Measurements from ENCODE around the gene UBAC1.

UBAC1 gene

GRCh38 chr9:135931349-135931820 is 29.8 kb downstream of the UBAC1 start:
- Histone ChIP-seq H3K27ac (ENCODE audit: insufficient read depth in 1 of 2, low read depth in 1 of 2, low read length in 2 of 2, poor library complexity in 1 of 2, severe bottlenecking in 2 of 2) (no peak overlapping the region), H3K4me3 (ENCODE audit: control insufficient read depth in 1 of 7, extremely low read depth in 1 of 7, insufficient read depth in 4 of 7, low read depth in 2 of 7, low read length in 6 of 7) (no peak overlapping the region), H3K27me3 (replicated peaks in 2 of 5; ENCODE audit: control insufficient read depth in 4 of 5, insufficient read depth in 5 of 5, low read length in 4 of 5) (no peaks in the 10 kb centered on the region), H3K4me1 (ENCODE audit: control extremely low read depth in 1 of 4, control insufficient read depth in 4 of 4, insufficient read depth in 4 of 4, low read length in 3 of 4) (peaks cover 0 to 17% (median 16%) of the 10 kb centered on the region in 4 experiments), H3K36me3 (ENCODE audit: control insufficient read depth in 4 of 4, insufficient read depth in 4 of 4, low read length in 3 of 4) (peaks cover 0 to 49% (median 39%) of the 10 kb centered on the region in 4 experiments), H3K9me3 (ENCODE audit: control extremely low read depth in 1 of 5, control insufficient read depth in 4 of 5, insufficient read depth in 2 of 5, low read depth in 1 of 5, low read length in 4 of 5) (no peaks in the 10 kb centered on the region)
- CTCF ChIA-PET = no interaction called here
- DNase-seq = no peak
- WGBS (ENCODE audit: insufficient coverage) = 89% methylated on average over 22 of the region's 31 CpGs
- POLR2A ChIA-PET = no interaction called here

DNA sequence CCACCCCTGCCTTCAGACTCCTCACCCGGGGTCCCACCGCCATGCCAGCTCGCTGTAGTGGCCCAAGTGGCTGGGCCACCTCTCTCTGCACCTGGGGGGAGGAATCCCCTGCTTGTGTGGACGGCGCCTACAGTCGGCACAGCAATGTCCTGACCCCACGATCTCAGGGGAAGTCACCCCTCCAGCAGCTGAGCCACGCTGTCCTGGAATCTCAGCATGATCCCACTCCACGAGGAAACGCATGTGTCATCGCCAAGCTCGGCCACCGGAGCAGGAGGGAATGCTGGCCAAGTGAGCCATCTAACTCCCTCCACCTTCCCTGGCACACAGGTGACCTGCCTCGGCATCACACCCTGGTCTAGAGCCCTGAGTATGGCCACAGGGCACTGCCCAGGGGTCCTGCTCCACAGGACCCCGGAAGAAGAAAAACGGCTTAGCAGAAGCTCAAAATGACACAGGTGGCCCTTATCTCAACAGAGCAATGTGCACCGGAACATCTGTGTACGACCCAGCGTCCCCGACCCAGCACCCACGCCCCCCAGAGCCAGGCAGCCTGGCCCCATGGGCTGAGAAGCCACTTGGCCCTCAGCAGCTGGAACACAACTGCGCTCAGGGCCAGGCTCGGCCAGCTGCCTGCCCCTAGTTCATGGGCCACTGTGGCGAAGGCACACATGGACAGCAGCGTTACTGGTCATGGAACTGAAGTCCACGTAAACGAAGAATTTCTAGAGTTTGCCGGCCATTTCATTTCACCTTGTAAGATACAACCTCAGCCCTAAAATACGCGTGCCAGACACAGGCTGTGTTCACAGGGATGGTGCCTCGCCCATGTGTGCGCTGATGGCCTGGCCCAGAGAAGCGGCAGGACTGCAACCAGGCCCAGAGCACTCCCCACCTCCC is 30.5 kb downstream of the UBAC1 start:
- ChIA-PET POLR2A (no interaction called here), CTCF (no interaction called here)
- DNase-seq = no peak
- Histone ChIP-seq H3K27me3 (replicated peaks in 2 of 5; ENCODE audit: control insufficient read depth in 4 of 5, insufficient read depth in 5 of 5, low read length in 4 of 5) (no peaks in the 10 kb centered on the region), H3K9me3 (ENCODE audit: control extremely low read depth in 1 of 5, control insufficient read depth in 4 of 5, insufficient read depth in 2 of 5, low read depth in 1 of 5, low read length in 4 of 5) (no peaks in the 10 kb centered on the region), H3K27ac (ENCODE audit: insufficient read depth in 1 of 2, low read depth in 1 of 2, low read length in 2 of 2, poor library complexity in 1 of 2, severe bottlenecking in 2 of 2) (no peak overlapping the region), H3K36me3 (ENCODE audit: control insufficient read depth in 4 of 4, insufficient read depth in 4 of 4, low read length in 3 of 4) (peaks cover 0 to 44% (median 35%) of the 10 kb centered on the region in 4 experiments), H3K4me1 (ENCODE audit: control extremely low read depth in 1 of 4, control insufficient read depth in 4 of 4, insufficient read depth in 4 of 4, low read length in 3 of 4) (peaks cover 0 to 20% (median 19%) of the 10 kb centered on the region in 4 experiments), H3K4me3 (ENCODE audit: control insufficient read depth in 1 of 7, extremely low read depth in 1 of 7, insufficient read depth in 4 of 7, low read depth in 2 of 7, low read length in 6 of 7) (no peak overlapping the region)
- WGBS (ENCODE audit: insufficient coverage) = 97% methylated on average over 29 of the region's 33 CpGs

DNA sequence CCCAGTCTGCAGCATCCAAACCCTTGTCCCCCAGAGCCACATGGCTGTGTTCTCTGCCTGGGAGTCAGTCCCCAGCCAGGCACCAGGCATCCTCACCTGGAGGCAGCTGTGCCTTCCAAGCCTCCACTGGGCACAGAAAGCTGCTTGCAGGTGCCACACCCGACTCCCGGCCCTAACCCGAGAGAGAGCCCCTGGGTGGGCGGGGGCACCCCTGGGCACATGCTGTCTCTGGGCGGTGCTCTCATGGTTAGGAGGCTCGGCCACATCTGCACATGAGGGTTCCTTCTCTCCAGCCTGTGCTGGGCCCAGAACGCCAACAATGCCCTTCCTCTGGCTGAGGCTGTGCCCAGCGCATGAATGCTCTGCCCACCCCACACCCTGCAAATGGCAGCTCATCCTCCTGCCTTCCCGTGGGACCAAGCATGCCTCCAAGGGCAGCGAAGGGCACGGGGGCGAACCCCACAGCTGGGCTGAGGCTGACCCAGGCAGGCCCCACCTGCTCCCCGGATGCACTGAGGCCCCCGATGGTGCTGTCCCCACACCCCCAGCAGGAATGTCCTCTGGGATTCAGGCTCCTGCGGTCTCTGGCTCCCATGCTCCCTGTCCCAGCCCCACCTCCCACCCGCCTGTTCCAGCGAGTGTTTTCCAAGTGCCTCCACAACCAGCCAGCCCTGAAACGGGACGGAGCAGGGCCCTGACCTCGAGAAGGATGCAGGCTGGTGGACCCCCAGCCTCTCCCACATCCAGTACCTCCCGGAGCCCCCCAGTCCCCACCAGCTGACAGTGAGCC is 31.3 kb downstream of the UBAC1 start:
- Histone ChIP-seq H3K36me3 (ENCODE audit: control insufficient read depth in 4 of 4, insufficient read depth in 4 of 4, low read length in 3 of 4) (peaks cover 1 to 38% (median 31%) of the 10 kb centered on the region in 4 experiments), H3K9me3 (ENCODE audit: control extremely low read depth in 1 of 5, control insufficient read depth in 4 of 5, insufficient read depth in 2 of 5, low read depth in 1 of 5, low read length in 4 of 5) (no peaks in the 10 kb centered on the region), H3K27me3 (replicated peaks in 2 of 5; ENCODE audit: control insufficient read depth in 4 of 5, insufficient read depth in 5 of 5, low read length in 4 of 5) (no peaks in the 10 kb centered on the region), H3K27ac (ENCODE audit: insufficient read depth in 1 of 2, low read depth in 1 of 2, low read length in 2 of 2, poor library complexity in 1 of 2, severe bottlenecking in 2 of 2) (no peak overlapping the region), H3K4me3 (ENCODE audit: control insufficient read depth in 1 of 7, extremely low read depth in 1 of 7, insufficient read depth in 4 of 7, low read depth in 2 of 7, low read length in 6 of 7) (no peak overlapping the region), H3K4me1 (ENCODE audit: control extremely low read depth in 1 of 4, control insufficient read depth in 4 of 4, insufficient read depth in 4 of 4, low read length in 3 of 4) (peaks cover 0 to 20% (median 19%) of the 10 kb centered on the region in 4 experiments)
- ChIA-PET POLR2A (no interaction called here), CTCF (no interaction called here)
- WGBS (ENCODE audit: insufficient coverage) = 100% methylated on average over 18 of the region's 21 CpGs
- no peak for DNase-seq

DNA sequence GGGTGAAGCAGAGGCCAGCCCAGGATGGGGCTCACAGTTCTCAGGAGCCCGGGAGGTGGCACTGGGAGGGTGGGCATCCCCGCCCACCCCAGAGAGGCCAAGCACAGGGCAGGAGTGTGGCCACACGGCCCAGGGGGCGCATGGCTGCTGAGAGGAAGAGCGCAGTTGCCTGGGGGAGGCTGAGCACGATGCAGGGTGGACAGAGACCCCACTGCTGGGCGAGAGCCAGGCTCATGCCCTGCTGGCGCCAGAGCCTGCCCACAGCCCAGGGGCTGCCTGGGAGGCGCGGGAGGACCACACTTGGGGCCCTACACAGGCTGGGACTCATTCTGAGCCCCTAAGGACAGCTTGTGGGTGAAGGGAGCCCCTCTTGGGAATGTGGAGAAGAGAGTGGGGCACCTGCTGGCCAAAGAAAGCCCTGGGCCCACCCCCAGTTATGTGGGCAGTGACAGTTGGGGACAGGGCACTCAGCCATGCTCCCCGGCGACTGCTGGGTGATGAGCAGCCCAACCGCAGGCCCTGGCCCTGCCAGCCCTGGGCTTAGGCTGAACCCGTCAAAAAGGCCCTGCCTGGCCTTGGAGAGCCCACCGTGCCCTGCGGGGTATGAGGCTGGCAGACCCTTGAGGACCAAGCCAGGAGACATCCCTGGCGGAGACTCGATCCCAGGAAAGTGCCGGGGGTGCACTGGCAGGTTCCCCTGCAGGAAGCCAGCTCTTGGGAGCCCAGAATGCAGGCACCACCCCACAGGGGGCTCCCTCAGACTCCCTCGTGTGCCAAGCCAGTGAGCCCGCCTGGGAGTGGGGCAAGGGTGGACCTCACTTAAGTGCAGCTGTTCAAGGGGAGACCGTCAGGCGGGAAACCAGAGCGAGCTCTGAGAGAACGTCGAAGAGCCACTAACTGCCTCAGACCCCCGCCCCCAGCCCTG is 32.2 kb downstream of the UBAC1 start:
- Histone ChIP-seq H3K4me3 (ENCODE audit: control insufficient read depth in 1 of 7, extremely low read depth in 1 of 7, insufficient read depth in 4 of 7, low read depth in 2 of 7, low read length in 6 of 7) (no peak overlapping the region), H3K9me3 (ENCODE audit: control extremely low read depth in 1 of 5, control insufficient read depth in 4 of 5, insufficient read depth in 2 of 5, low read depth in 1 of 5, low read length in 4 of 5) (no peaks in the 10 kb centered on the region), H3K4me1 (ENCODE audit: control extremely low read depth in 1 of 4, control insufficient read depth in 4 of 4, insufficient read depth in 4 of 4, low read length in 3 of 4) (peaks cover 0 to 20% (median 19%) of the 10 kb centered on the region in 4 experiments), H3K27me3 (replicated peaks in 2 of 5; ENCODE audit: control insufficient read depth in 4 of 5, insufficient read depth in 5 of 5, low read length in 4 of 5) (no peaks in the 10 kb centered on the region), H3K27ac (ENCODE audit: insufficient read depth in 1 of 2, low read depth in 1 of 2, low read length in 2 of 2, poor library complexity in 1 of 2, severe bottlenecking in 2 of 2) (no peak overlapping the region), H3K36me3 (ENCODE audit: control insufficient read depth in 4 of 4, insufficient read depth in 4 of 4, low read length in 3 of 4) (peaks cover 2 to 35% (median 29%) of the 10 kb centered on the region in 4 experiments)
- no peak for DNase-seq
- ChIA-PET POLR2A (no interaction called here), CTCF (no interaction called here)
- WGBS (ENCODE audit: insufficient coverage) = 93% methylated on average over 26 of the region's 27 CpGs

DNA sequence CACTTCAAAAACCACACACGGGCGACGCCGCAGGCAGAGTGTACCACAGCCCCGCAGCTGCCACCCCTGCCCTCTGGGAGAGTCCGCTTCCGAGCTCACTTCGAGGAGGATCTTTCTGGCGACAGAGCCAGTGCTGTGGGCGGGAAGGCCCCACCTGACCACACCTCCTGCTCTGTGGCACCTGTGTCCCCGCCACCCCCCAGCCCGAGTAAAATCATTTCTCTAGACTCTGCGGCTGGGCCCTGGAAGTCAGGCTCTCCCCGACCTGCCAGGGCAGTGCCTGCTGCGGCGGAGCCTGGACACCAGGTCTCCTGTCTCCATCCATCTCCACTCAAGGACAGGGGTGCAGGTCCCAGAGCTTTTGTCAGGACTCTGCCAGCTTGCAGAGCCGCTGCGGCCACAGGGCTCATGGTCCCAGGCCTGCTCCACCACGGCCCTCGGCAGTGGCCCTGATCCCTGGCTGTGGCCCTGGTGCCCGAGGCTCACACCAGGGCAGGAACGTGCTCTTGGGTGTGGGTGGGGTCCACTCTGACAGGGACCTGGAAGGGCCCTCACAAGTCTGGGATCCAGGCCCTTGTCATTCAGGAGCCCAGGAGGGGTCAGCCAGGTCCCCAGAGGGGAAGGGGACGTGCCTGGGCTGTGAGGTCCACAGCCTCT is 33.0 kb downstream of the UBAC1 start:
- H3K27me3 ChIP-seq (replicated peaks in 2 of 5; ENCODE audit: control insufficient read depth in 4 of 5, insufficient read depth in 5 of 5, low read length in 4 of 5) = no peaks in the 10 kb centered on the region
- 95% methylated on average over 23 of the region's 23 CpGs for WGBS (ENCODE audit: insufficient coverage)
- H3K27ac ChIP-seq (ENCODE audit: insufficient read depth in 1 of 2, low read depth in 1 of 2, low read length in 2 of 2, poor library complexity in 1 of 2, severe bottlenecking in 2 of 2) = no peak overlapping the region
- peaks cover 0 to 20% (median 19%) of the 10 kb centered on the region in 4 experiments for H3K4me1 ChIP-seq (ENCODE audit: control extremely low read depth in 1 of 4, control insufficient read depth in 4 of 4, insufficient read depth in 4 of 4, low read length in 3 of 4)
- no peaks in the 10 kb centered on the region for H3K9me3 ChIP-seq (ENCODE audit: control extremely low read depth in 1 of 5, control insufficient read depth in 4 of 5, insufficient read depth in 2 of 5, low read depth in 1 of 5, low read length in 4 of 5)
- POLR2A ChIA-PET = no interaction called here
- no peak overlapping the region for H3K4me3 ChIP-seq (ENCODE audit: control insufficient read depth in 1 of 7, extremely low read depth in 1 of 7, insufficient read depth in 4 of 7, low read depth in 2 of 7, low read length in 6 of 7)
- DNase-seq = no peak
- H3K36me3 ChIP-seq (ENCODE audit: control insufficient read depth in 4 of 4, insufficient read depth in 4 of 4, low read length in 3 of 4) = peaks cover 2 to 31% (median 23%) of the 10 kb centered on the region in 4 experiments
- CTCF ChIA-PET = interaction anchor here (0.6 kb wide), 1 partner anchor 162 kb away, joined by 3 read pairs; no protein-coding TSS in a partner anchor

Data from common myeloid progenitor, CD34-positive (primary cell).